DOHH2 (cell line): ENCODE results near the gene UBTD1.

Source experiments
- H3F3A ChIP-seq: fragments of 200-600 bp; sonication (generic), shearing (Covaris generic); 2 replicates; pipeline ENCODE4 v1.6.0; 2016; ENCODE audit warnings: antibody characterized with exemption, mild to moderate bottlenecking; ENCODE audit not compliant: control insufficient read depth, insufficient read depth
- H3K27ac ChIP-seq: fragments of 200-600 bp; sonication (generic); 2 replicates; pipeline ENCODE4 v1.5.1; 2014; ENCODE audit warnings: low read depth, mild to moderate bottlenecking, low read length, moderate library complexity
- H3K27me3 ChIP-seq: fragments of 200-600 bp; sonication (generic); 2 replicates; pipeline ENCODE4 v1.6.1; 2014; ENCODE audit warnings: mild to moderate bottlenecking, low read length, mixed read lengths; ENCODE audit not compliant: control insufficient read depth
- H3K36me3 ChIP-seq: fragments of 200-600 bp; sonication (generic); 2 replicates; pipeline ENCODE4 v1.6.1; 2014; ENCODE audit warnings: mild to moderate bottlenecking, low read length, moderate library complexity, mixed read lengths; ENCODE audit not compliant: control insufficient read depth
- H3K4me1 ChIP-seq: fragments of 200-600 bp; sonication (generic); 2 replicates; pipeline ENCODE4 v1.6.1; 2014; ENCODE audit warnings: mild to moderate bottlenecking, low read length, mixed read lengths; ENCODE audit not compliant: control insufficient read depth
- H3K4me2 ChIP-seq: fragments of 200-600 bp; sonication (generic); 2 replicates; pipeline ENCODE4 v1.6.0; 2014; ENCODE audit warnings: mild to moderate bottlenecking, low read length, moderate library complexity
- H3K4me3 ChIP-seq: fragments of 200-600 bp; sonication (generic); 2 replicates; pipeline ENCODE4 v1.5.1; 2014; ENCODE audit warnings: mild to moderate bottlenecking, low read length, mixed read lengths
- H3K79me2 ChIP-seq: fragments of 200-600 bp; sonication (generic); 2 replicates; pipeline ENCODE4 v1.6.1; 2014; ENCODE audit warnings: mild to moderate bottlenecking, low read length, mixed read lengths; ENCODE audit not compliant: control insufficient read depth
- H3K9me2 ChIP-seq: fragments of 200-600 bp; sonication (generic); replicated peaks from 2 replicates; pipeline ENCODE4 v1.6.1; 2014; ENCODE audit warnings: mild to moderate bottlenecking, low read length, mixed read lengths; ENCODE audit not compliant: control insufficient read depth
- H3K9me3 ChIP-seq: fragments of 200-600 bp; sonication (generic); 2 replicates; pipeline ENCODE4 v1.6.1; 2014; ENCODE audit warnings: antibody characterized with exemption, low read length, mixed read lengths; ENCODE audit not compliant: control insufficient read depth, insufficient read depth
- H4K20me1 ChIP-seq: fragments of 200-600 bp; sonication (generic); 2 replicates; pipeline ENCODE4 v1.6.0; 2014; ENCODE audit warnings: low read depth, mild to moderate bottlenecking, antibody characterized with exemption, low read length, moderate library complexity; ENCODE audit not compliant: control insufficient read depth, insufficient read depth
- CTCF ChIP-seq: fragments of 200-600 bp; sonication (generic); IDR thresholded peaks from one replicate; pipeline ENCODE4 v1.5.1; 2014; ENCODE audit warnings: antibody characterized with exemption, mild to moderate bottlenecking, low read depth, low read length; ENCODE audit not compliant: poor library complexity, severe bottlenecking
- EZH2phosphoT487 ChIP-seq: fragments of 200-600 bp; sonication (generic); IDR thresholded peaks from 2 replicates; pipeline ENCODE4 v1.6.1; 2017; ENCODE audit warnings: borderline replicate concordance, mild to moderate bottlenecking, antibody characterized with exemption, low read length, moderate library complexity, mixed read lengths

UBTD1 gene

GRCh38 chr10:97518301-97519043, 19.7 kb downstream of the UBTD1 start:
- TF ChIP-seq EZH2phosphoT487 (no peak), CTCF (no peak)
- Histone ChIP-seq H4K20me1 (no peaks in the 10 kb centered on the region), H3K9me2 (no peaks in the 10 kb centered on the region), H3K79me2 (no peaks in the 10 kb centered on the region), H3K36me3 (no peaks in the 10 kb centered on the region), H3K27ac (no peak overlapping the region), H3F3A (no peaks in the 10 kb centered on the region), H3K4me1 (no peaks in the 10 kb centered on the region), H3K27me3 (peaks cover 32% of the 10 kb centered on the region), H3K4me3 (no peak overlapping the region), H3K9me3 (no peaks in the 10 kb centered on the region), H3K4me2 (no peak overlapping the region)

- TF ChIP-seq CTCF (no peak), EZH2phosphoT487 (no peak)
- Histone ChIP-seq H3K4me1 (no peaks in the 10 kb centered on the region), H3K79me2 (no peaks in the 10 kb centered on the region), H3K4me3 (no peak overlapping the region), H3F3A (no peaks in the 10 kb centered on the region), H3K27me3 (peaks cover 32% of the 10 kb centered on the region), H3K27ac (no peak overlapping the region), H4K20me1 (no peaks in the 10 kb centered on the region), H3K36me3 (no peaks in the 10 kb centered on the region), H3K9me2 (no peaks in the 10 kb centered on the region), H3K9me3 (no peaks in the 10 kb centered on the region), H3K4me2 (no peak overlapping the region)
These were observed 20.6 kb downstream of the UBTD1 start for GRCh38 chr10:97519342-97519741.

GRCh38 chr10:97520520-97520919, 21.8 kb downstream of the UBTD1 start:
- H3K79me2 ChIP-seq, result no peaks in the 10 kb centered on the region
- TF ChIP-seq EZH2phosphoT487, result no peak
- no peak for TF ChIP-seq CTCF
- H3K36me3 ChIP-seq, result no peaks in the 10 kb centered on the region
- no peaks in the 10 kb centered on the region for H3K9me2 ChIP-seq
- no peaks in the 10 kb centered on the region for H3K9me3 ChIP-seq
- no peaks in the 10 kb centered on the region for H4K20me1 ChIP-seq
- H3K4me3 ChIP-seq, result no peak overlapping the region
- no peak overlapping the region for H3K4me2 ChIP-seq
- H3K27me3 ChIP-seq, result peaks cover 26% of the 10 kb centered on the region
- H3K4me1 ChIP-seq, result no peaks in the 10 kb centered on the region
- H3F3A ChIP-seq, result no peaks in the 10 kb centered on the region
- H3K27ac ChIP-seq, result no peak overlapping the region
